DOHH2 (cell line): Measurements from ENCODE around the gene DUSP8.

ENCODE experiments used
- CTCF ChIP-seq: fragments of 200-600 bp; sonication (generic); IDR thresholded peaks from one replicate; pipeline ENCODE4 v1.5.1; 2014; ENCODE audit warnings: antibody characterized with exemption, mild to moderate bottlenecking, low read depth, low read length; ENCODE audit not compliant: poor library complexity, severe bottlenecking
- EZH2phosphoT487 ChIP-seq: fragments of 200-600 bp; sonication (generic); IDR thresholded peaks from 2 replicates; pipeline ENCODE4 v1.6.1; 2017; ENCODE audit warnings: borderline replicate concordance, mild to moderate bottlenecking, antibody characterized with exemption, low read length, moderate library complexity, mixed read lengths

DNA sequence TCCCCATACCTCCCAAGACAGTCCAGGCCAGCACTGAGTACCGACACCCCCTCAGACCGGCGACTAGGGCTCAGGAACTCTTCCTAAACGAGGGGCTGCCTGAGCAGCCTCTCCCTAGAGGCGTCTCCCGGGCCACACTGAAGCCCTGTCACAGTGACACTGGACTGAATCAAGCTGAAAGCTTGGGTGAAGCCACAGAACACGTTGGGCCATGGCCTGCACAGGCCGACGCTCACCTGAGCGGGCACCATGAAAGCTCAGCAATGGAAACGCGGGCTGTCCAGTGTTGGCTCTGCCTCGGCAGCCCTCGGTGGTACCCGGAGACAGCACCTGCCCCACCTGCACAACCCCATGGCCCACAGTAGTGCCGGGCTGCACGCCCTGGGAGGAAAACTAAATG, 42.8 kb downstream of the DUSP8 start:
- no peak for TF ChIP-seq CTCF
- TF ChIP-seq EZH2phosphoT487 = no peak
